HG03066 (cell line): ENCODE results near the gene OSER1.

Experiments used
- ATAC-seq: cut with Tn5 transposase; IDR thresholded peaks from one replicate; pipeline ENCODE4 v1.9.1; 2021; ENCODE audit warnings: low read depth; ENCODE audit not compliant: unreplicated experiment

OSER1 gene

DNA sequence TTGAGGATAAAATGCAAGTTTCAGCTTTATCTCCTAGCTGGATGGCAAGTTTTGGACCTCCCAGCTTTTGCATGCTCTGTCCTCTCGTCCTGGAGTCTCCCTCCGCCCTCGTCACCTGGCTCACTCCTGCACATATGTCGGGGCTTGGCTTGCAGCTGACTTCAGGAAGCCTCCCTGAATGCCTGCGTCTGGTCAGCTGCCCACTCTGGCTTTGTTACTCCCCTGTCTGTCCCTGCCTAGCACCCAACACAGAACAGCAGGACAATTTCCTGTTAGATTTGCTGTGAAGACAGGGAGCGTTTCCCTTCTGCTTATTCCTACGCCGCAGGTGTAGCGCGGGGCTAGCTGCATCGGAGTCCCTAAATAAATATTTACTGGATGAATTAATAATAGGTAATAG is 29.0 kb downstream of the OSER1 start:
- ATAC-seq: no peak

GRCh38 chr20:44180814-44181213 is 29.8 kb downstream of the OSER1 start:
- no peak for ATAC-seq

DNA sequence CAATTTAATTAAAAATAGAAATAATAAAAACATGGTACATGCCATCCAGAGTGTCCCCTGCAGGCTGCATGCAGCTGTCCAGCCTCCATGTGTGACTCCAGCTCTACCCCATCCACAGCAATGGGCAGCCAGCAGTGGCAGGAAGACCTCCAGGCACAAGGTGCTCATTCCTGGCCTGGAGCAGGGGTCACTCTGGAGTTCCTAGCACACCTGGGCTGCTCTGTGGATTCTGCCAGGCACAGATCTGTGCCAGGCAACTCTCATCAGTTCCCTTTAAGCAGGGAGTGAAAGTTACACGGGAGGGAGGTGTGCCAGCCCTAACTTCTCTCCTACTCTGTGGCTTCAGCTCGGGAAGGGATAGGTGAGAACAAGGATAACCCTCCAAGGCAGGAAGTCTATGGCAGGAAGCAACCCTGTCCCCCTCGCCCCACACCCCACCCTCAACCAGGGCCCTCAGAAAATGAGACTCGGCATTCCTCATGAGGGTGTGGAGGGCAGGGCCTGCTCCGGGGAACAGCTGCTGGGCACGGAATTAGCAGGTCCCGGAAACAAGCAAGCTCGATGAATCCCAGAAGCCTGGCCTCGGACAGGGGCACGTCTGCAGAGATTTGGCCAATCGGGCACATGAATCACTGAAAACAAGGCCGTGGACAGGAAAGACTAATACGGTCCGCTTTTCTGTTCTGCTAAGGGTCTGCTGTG is 33.6 kb downstream of the OSER1 start:
- no peak for ATAC-seq

DNA sequence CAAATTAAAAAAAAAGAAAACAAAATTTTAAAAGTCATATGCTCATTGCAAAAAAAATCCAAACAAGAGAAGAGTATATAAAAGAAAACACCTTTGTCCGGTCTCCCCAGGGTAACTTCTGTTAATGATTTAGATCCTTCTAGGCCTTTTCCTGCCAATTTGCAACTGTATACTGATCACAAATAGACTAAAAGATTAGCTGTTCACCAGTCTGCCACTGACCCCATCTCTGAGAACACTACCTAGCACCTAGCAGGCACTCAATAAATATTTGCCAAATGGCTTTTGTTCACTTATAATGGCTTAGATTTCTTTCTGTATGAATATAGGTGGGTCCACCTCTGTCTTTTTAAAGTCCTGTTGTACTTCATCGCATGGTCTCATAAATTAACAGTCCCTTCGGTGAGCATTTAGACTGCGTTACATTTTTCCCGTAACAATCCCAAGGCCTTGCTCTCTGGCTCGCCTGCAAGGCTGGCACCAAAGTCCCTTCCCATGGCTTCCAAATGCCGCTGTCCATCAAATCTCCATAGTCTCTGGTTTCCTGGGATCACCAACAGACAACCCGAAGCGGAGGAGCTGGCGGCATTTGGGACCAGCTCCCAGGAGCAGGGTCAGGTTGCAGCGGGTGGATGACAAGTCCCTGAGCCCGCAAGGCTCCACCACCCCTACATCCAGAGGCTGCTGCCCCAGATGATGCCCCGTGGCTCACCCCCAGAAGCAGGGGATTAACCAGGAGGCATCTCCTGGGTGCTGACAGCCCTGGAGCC is 35.4 kb downstream of the OSER1 start:
- ATAC-seq: no peak

DNA sequence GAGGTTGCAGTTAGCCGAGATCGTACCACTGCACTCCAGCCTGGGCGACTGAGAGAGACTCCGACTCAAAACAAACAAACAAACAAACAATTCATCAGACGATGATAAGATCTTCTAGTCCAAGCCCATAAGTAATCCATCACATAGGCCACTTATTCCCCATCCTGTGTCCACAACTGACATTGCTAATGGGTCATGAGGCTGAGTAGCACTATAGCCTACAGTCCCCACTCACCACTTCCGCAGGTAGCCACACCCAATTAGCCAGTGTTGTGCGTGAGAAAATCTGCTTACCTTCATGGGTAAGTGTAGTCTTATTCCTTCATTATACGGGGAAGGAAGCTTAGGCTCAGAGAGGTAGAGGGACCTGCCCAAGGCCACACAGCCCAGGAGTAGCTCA is 36.7 kb downstream of the OSER1 start:
- no peak for ATAC-seq

- no peak for ATAC-seq
Measured at GRCh38 chr20:44173116-44173515, 37.5 kb downstream of the OSER1 start.

DNA sequence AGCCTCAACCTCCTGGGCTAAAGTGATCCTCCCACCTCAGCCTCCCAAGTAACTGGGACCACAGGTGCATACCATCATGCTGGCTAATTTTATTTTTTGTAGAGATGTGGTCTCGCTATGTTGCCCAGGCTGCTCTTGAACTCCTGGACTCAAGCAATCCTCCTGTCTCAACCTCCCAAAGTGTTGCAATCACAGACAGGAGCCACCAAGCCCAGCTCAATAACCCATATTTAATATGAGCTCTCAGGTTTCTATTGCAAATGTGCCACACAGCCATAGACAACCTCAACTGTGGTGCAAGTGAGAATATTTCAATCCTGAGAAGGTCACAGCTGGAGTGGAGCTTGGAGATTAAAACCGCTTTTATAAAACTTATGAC is 38.0 kb downstream of the OSER1 start:
- no peak for ATAC-seq

- ATAC-seq: no peak
Measured at GRCh38 chr20:44171775-44172571, 38.6 kb downstream of the OSER1 start.

DNA sequence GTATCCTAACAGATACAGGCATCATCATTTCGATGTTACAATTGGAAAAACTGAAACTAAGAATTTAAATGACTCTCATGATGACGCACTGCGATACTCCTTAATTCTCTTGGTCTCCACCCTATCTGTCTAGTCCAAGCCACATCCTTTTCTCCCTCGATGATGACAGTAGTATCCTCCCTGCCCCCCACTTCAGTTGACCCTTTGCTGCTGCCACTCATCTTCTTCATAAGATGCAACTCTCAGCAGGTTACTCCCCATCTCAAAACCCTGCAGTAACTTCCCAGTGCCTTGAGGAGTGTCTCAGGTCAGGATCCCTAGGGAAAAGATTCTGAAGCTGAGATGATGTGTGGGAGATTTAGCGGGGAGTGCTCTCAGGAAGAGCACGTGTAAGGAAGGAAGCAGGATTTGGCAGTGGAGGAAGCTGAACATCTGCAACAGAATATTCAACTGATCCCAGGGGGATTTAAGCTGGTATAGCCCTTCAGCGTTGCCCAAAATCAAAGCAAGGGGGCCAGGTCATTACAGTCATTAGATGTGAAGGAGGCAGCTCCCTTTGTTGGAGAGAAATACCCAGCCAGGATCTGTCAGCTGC is 39.7 kb downstream of the OSER1 start:
- no peak for ATAC-seq

GRCh38 chr20:44167736-44168135 is 42.8 kb downstream of the OSER1 start:
- ATAC-seq: no peak

- ATAC-seq: no peak
Measured at GRCh38 chr20:44166477-44166876, 44.1 kb downstream of the OSER1 start.

DNA sequence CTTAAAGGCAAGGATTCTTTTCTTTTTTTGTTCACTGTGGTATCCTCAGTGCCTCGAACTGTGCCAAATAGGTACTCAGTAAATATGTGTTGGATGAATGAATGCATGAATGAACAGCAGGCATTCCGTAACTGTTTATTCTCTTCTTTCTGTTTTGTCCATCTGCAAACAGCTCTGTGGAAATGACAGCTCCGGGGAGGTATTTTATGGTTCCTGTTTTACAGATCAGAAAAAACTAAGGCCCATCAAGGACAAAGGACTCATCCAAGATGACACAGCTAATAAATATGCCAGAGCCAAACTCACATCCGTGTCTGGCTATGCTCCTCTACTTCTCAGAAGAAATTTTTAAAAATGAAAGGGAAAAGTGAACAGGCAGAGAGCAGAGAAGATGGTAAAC is 44.6 kb downstream of the OSER1 start:
- ATAC-seq: no peak

GRCh38 chr20:44160133-44160532 is 50.4 kb downstream of the OSER1 start:
- no peak for ATAC-seq

GRCh38 chr20:44159711-44160110 is 50.9 kb downstream of the OSER1 start:
- no peak for ATAC-seq

GRCh38 chr20:44159125-44159524 is 51.4 kb downstream of the OSER1 start:
- ATAC-seq: no peak

- no peak for ATAC-seq
Measured at GRCh38 chr20:44157061-44157460, 53.5 kb downstream of the OSER1 start.

- ATAC-seq: no peak
Measured at GRCh38 chr20:44154521-44155001, 56.0 kb downstream of the OSER1 start.

DNA sequence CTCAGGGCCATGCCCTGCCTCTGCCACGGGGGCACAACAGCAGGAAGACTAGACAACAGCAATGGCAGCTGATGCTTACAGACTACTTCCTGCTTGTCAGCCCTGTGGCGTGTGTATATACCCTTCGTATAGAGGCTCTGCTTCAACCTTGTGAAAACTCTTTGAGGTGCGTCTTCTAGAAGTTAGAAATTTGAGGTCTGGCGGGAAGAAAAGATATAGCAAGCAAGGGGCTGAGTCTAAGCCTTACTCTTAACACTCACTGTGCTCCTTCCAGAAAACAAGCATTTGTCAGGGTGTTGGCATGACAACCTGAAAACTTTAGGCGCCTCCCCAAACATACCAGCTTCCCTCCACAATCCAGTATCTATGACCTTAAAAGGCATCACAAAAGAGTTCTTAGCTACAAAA is 56.9 kb downstream of the OSER1 start:
- ATAC-seq: no peak

GRCh38 chr20:44151621-44152416 is 58.8 kb downstream of the OSER1 start:
- no peak for ATAC-seq

DNA sequence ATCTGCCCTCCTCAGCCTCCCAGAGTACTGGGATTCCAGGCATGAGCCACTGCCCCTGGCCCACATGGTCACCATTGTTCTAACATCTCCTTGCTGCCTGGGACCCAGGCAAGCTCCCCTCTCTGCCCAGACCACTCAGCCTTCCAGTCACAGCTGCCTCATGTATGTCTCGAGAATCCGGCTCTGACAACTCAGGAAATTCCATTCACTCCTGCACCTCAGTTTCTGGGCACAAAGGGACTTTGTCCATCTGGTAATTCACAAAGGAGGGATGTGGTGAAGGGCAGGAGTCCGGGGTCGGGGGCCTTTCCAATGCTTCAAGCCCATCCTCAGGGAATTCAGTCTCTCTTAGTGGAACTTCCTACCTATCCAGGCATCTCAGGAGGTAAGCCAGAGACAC is 64.3 kb downstream of the OSER1 start:
- ATAC-seq: no peak
